HepG2 (cell line): ENCODE data around the gene GALR2. TPM values are rescaled to one million over a fixed set of nuclear protein-coding genes. Genes with fewer than 3 reads are reported as not detected.

Experiments used
- CREB1 ChIP-seq, 2 experiments: fragments of 450-650 bp in 1 of 2; IDR thresholded peaks; 2 replicates each; pipeline ENCODE4 v1.6.1; 2016 to 2017; ENCODE audit warnings: control low read depth in 1 of 2, mild to moderate bottlenecking in 1 of 2, missing compliant biosample characterization in 1 of 2, missing genetic modification characterization in 1 of 2
- EED ChIP-seq: sonication (generic); formaldehyde crosslinking; IDR thresholded peaks from 2 replicates; pipeline ENCODE4 v1.5.0; 2020; ENCODE audit warnings: mild to moderate bottlenecking, missing genetic modification reagents
- HNF4A ChIP-seq: sonication (generic); formaldehyde crosslinking; IDR thresholded peaks from 2 replicates; pipeline ENCODE4 v1.4.0; 2020; ENCODE audit warnings: missing genetic modification reagents
- IRX3 ChIP-seq: sonication (generic); formaldehyde crosslinking; IDR thresholded peaks from 2 replicates; pipeline ENCODE4 v1.8.1; 2023; ENCODE audit warnings: mild to moderate bottlenecking, low read depth, missing genetic modification reagents, borderline replicate concordance
- KLF11 ChIP-seq: IDR thresholded peaks from 2 replicates; pipeline ENCODE4 v1.6.1; 2016; ENCODE audit warnings: missing compliant biosample characterization
- PAWR ChIP-seq: sonication (generic); formaldehyde crosslinking; IDR thresholded peaks from 2 replicates; pipeline ENCODE4 v1.4.0; 2020; ENCODE audit warnings: missing genetic modification reagents, mild to moderate bottlenecking, borderline replicate concordance
- PCBP1 ChIP-seq: fragments of 200-400 bp; formaldehyde crosslinking; IDR thresholded peaks from 2 replicates; pipeline ENCODE4 v1.6.1; 2017; ENCODE audit warnings: mild to moderate bottlenecking, low read depth, low read length, borderline replicate concordance
- RFX1 ChIP-seq: fragments of 450-650 bp; IDR thresholded peaks from 2 replicates; pipeline ENCODE4 v1.6.1; 2017
- SRSF1 ChIP-seq: fragments of 200-400 bp; formaldehyde crosslinking; optimal IDR thresholded peaks from 2 replicates; pipeline ENCODE3; 2017; ENCODE audit warnings: mild to moderate bottlenecking, low read depth, low read length, moderate library complexity
- TAF1 ChIP-seq: sonication (generic); formaldehyde crosslinking; IDR thresholded peaks from 2 replicates; pipeline ENCODE4 v1.4.0; 2020; ENCODE audit warnings: missing genetic modification reagents
- TAF15 ChIP-seq: fragments of 200-400 bp; formaldehyde crosslinking; IDR thresholded peaks from one replicate; pipeline ENCODE4 v1.6.1; 2018; ENCODE audit warnings: mild to moderate bottlenecking, low read depth, low read length; ENCODE audit not compliant: poor library complexity, severe bottlenecking
- THAP9 ChIP-seq: sonication (generic); formaldehyde crosslinking; IDR thresholded peaks from 2 replicates; pipeline ENCODE4; 2020; ENCODE audit warnings: missing genetic modification reagents, mild to moderate bottlenecking, borderline replicate concordance
- YY1 ChIP-seq: IDR thresholded peaks from 2 replicates; pipeline ENCODE4 v1.6.1; 2011; ENCODE audit warnings: low read length, low read depth, moderate library complexity, mild to moderate bottlenecking; ENCODE audit not compliant: insufficient read depth, insufficient replicate concordance
- ZBTB14 ChIP-seq: sonication (generic); formaldehyde crosslinking; IDR thresholded peaks from 2 replicates; pipeline ENCODE4 v1.4.0; 2020; ENCODE audit warnings: missing genetic modification reagents
- ZC3H13 ChIP-seq: sonication (generic); formaldehyde crosslinking; IDR thresholded peaks from 2 replicates; pipeline ENCODE4 v1.8.1; 2023; ENCODE audit warnings: mild to moderate bottlenecking, missing genetic modification reagents, moderate library complexity
- ZNF260 ChIP-seq: sonication (generic); formaldehyde crosslinking; IDR thresholded peaks from 2 replicates; pipeline ENCODE4 v1.4.0; 2020; ENCODE audit warnings: missing genetic modification reagents, low read depth, mild to moderate bottlenecking, borderline replicate concordance
- ZNF275 ChIP-seq: sonication (generic); formaldehyde crosslinking; IDR thresholded peaks from 2 replicates; pipeline ENCODE4 v1.8.0; 2022; ENCODE audit warnings: missing genetic modification reagents, mild to moderate bottlenecking, inconsistent platforms, borderline replicate concordance
- ZNF34 ChIP-seq: sonication (generic); formaldehyde crosslinking; IDR thresholded peaks from 2 replicates; pipeline ENCODE4 v1.4.0; 2020; ENCODE audit warnings: mild to moderate bottlenecking, missing genetic modification reagents, borderline replicate concordance
- ZNF7 ChIP-seq: IDR thresholded peaks from 2 replicates; pipeline ENCODE4 v1.6.1; 2016; ENCODE audit warnings: missing biosample characterization, missing genetic modification reagents
- ZNF713 ChIP-seq: sonication (generic); formaldehyde crosslinking; IDR thresholded peaks from 2 replicates; pipeline ENCODE4 v1.4.0; 2020; ENCODE audit warnings: mild to moderate bottlenecking, missing genetic modification reagents
- ZNF747 ChIP-seq: sonication (generic); formaldehyde crosslinking; IDR thresholded peaks from 2 replicates; pipeline ENCODE4 v1.8.1; 2023; ENCODE audit warnings: missing genetic modification reagents, mild to moderate bottlenecking, borderline replicate concordance
- ZNF766 ChIP-seq: sonication (generic); formaldehyde crosslinking; IDR thresholded peaks from 2 replicates; pipeline ENCODE4 v1.5.0; 2020; ENCODE audit warnings: missing genetic modification reagents, borderline replicate concordance
- polyA plus RNA-seq, 8 experiments: library from polyadenylated mRNA; depleted of rRNA in 3 of 8; stranded (reverse) in 7 of 8; unstranded in 1 of 8; fragments of >200 nt; fragmentation: Illumina TruSeq in 4 of 8; extraction: Trizol in 4 of 8; gene quantifications; 2 replicates each; pipeline versions ENCODE4 v1.2.1 to v1.2.3, GENCODE V29; 2011 to 2016; ENCODE audit warnings: low read depth in 4 of 8, missing spikeins in 1 of 8, mixed read lengths in 1 of 8; ENCODE audit not compliant: insufficient read depth in 1 of 8
- total RNA-seq, 5 experiments: library from RNA; depleted of rRNA; stranded (reverse); fragments of >200 nt; fragmentation: Illumina TruSeq; extraction: Trizol; gene quantifications; 2 replicates each; pipeline ENCODE4 v1.2.3, GENCODE V29; 2016; ENCODE audit warnings: low read depth in 1 of 5
- TF ChIP-seq, protein P1 (sequence below): sonication (generic); formaldehyde crosslinking; IDR thresholded peaks from 2 replicates; pipeline ENCODE4 v1.8.0; 2022; ENCODE audit warnings: mild to moderate bottlenecking, missing genetic modification reagents, moderate library complexity
- TF ChIP-seq, protein P2 (sequence below): sonication (generic); formaldehyde crosslinking; IDR thresholded peaks from 2 replicates; pipeline ENCODE4 v1.8.1; 2023; ENCODE audit warnings: missing genetic modification reagents, inconsistent platforms, borderline replicate concordance

Gene GALR2
- total and polyA plus RNA-seq, 2 of the 13 experiments (the other 11 are each of a cell fraction or from before 2014, with no cell fraction given) = 0.48 to 0.58 TPM

GRCh38 chr17:76026714-76027158, 47.8 kb upstream of the GALR2 start (continued):
- TF ChIP-seq ZBTB14 (CRISPR knock-in tag) (no peak), CREB1 (IDR thresholded peaks at IDR 0.05) (no peak), CREB1 (CRISPR knock-in tag; IDR thresholded peaks at IDR 0.05) (no peak), ZC3H13 (0 out of 2 replicates have a peak, but pooled peaks have one; percentile 6), RFX1 (no peak), ZNF766 (CRISPR knock-in tag) (no peak), THAP9 (no peak), KLF11 (CRISPR knock-in tag) (no peak), ZNF260 (CRISPR knock-in tag) (peak; percentile 13; the same call in 1 of the 2 replicates), PCBP1 (no peak), ZNF747 (CRISPR knock-in tag) (no peak), SRSF1 (no peak), IRX3 (CRISPR knock-in tag) (no peak), ZNF713 (no peak), PAWR (no peak; the same call in 1 of the 2 replicates), YY1 (peak; percentile 36), EED (no peak), TAF1 (CRISPR knock-in tag) (no peak), ZNF275 (CRISPR knock-in tag) (no peak), HNF4A (CRISPR knock-in tag) (peak; percentile 26; the same call in 1 of the 2 replicates), ZNF34 (CRISPR knock-in tag) (no peak), TAF15 (no peak), ZNF7 (CRISPR knock-in tag) (no peak)
- TF ChIP-seq, protein P1, sequence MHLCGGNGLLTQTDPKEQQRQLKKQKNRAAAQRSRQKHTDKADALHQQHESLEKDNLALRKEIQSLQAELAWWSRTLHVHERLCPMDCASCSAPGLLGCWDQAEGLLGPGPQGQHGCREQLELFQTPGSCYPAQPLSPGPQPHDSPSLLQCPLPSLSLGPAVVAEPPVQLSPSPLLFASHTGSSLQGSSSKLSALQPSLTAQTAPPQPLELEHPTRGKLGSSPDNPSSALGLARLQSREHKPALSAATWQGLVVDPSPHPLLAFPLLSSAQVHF = 0 out of 2 replicates have a peak, but pooled peaks have one; percentile 36
- TF ChIP-seq, protein P2, sequence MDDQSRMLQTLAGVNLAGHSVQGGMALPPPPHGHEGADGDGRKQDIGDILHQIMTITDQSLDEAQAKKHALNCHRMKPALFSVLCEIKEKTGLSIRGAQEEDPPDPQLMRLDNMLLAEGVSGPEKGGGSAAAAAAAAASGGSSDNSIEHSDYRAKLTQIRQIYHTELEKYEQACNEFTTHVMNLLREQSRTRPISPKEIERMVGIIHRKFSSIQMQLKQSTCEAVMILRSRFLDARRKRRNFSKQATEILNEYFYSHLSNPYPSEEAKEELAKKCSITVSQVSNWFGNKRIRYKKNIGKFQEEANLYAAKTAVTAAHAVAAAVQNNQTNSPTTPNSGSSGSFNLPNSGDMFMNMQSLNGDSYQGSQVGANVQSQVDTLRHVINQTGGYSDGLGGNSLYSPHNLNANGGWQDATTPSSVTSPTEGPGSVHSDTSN (CRISPR knock-in tag) = no peak
